Keratinocyte (primary cell): ENCODE data around the gene ETNPPL. TPM values are rescaled to one million over a fixed set of nuclear protein-coding genes. Genes with fewer than 3 reads are reported as not detected.
"Not testable (repeated sequence)": the region's sequence is repeated elsewhere in the genome, so short reads cannot be mapped to it uniquely, and the experiment has no call there.

Source experiments
- DNase-seq: peaks from one replicate; pipeline ENCODE4 v3.0.0-alpha.2; 2011; ENCODE audit warnings: low read depth, missing footprints, low spot score
- FAIRE-seq: peaks from 2 replicates; lab custom pipeline; 2011; peaks lifted over from hg19 to GRCh38; lab: Jason Lieb, UNC
- H2AFZ ChIP-seq: 2 replicates; pipeline ENCODE4 v1.6.0; 2012; ENCODE audit warnings: low read length, control low read depth, inconsistent platforms; ENCODE audit not compliant: control insufficient read depth
- H3K27ac ChIP-seq: 2 replicates; pipeline ENCODE4 v1.5.1; 2011; ENCODE audit warnings: low read length; ENCODE audit not compliant: control insufficient read depth, insufficient read depth
- H3K27me3 ChIP-seq: 3 replicates; pipeline ENCODE4 v1.6.0; 2011; ENCODE audit warnings: low read length; ENCODE audit not compliant: control insufficient read depth, insufficient read depth; ENCODE audit errors: extremely low read depth
- H3K36me3 ChIP-seq, 2 experiments: 2 replicates in 1 of 2; 3 replicates in 1 of 2; pipeline ENCODE4 v1.5.1; 2011; ENCODE audit warnings: low read length in 2 of 2, mild to moderate bottlenecking in 1 of 2; ENCODE audit not compliant: control insufficient read depth in 2 of 2, insufficient read depth in 2 of 2; ENCODE audit errors: extremely low read depth in 1 of 2
- H3K4me1 ChIP-seq: 3 replicates; pipeline ENCODE4 v1.5.1; 2011; ENCODE audit warnings: low read length; ENCODE audit not compliant: control insufficient read depth, insufficient read depth; ENCODE audit errors: extremely low read depth
- H3K4me2 ChIP-seq: 3 replicates; pipeline ENCODE4 v1.6.0; 2011; ENCODE audit warnings: low read depth, low read length; ENCODE audit not compliant: control insufficient read depth, insufficient read depth; ENCODE audit errors: extremely low read depth
- H3K4me3 ChIP-seq, 3 experiments: fragments of 200-600 bp in 1 of 3; sonication (generic) in 1 of 3; 2 replicates in 2 of 3; 3 replicates in 1 of 3; pipeline ENCODE4 v1.5.1; 2011 to 2016; ENCODE audit warnings: low read length in 3 of 3, mild to moderate bottlenecking in 3 of 3, control low read depth in 2 of 3, inconsistent platforms in 1 of 3, low read depth in 1 of 3, mixed read lengths in 1 of 3, mixed run types in 1 of 3, moderate library complexity in 1 of 3; ENCODE audit not compliant: control insufficient read depth in 2 of 3, insufficient read depth in 2 of 3; ENCODE audit errors: extremely low read depth in 1 of 3
- H3K79me2 ChIP-seq: 2 replicates; pipeline ENCODE4 v1.6.0; 2012; ENCODE audit warnings: low read length; ENCODE audit not compliant: control insufficient read depth, insufficient read depth
- H3K9ac ChIP-seq: 3 replicates; pipeline ENCODE4 v1.6.0; 2011; ENCODE audit warnings: low read length; ENCODE audit not compliant: control insufficient read depth, insufficient read depth; ENCODE audit errors: extremely low read depth
- H3K9me1 ChIP-seq: 3 replicates; pipeline ENCODE4 v1.6.0; 2011; ENCODE audit warnings: low read length; ENCODE audit not compliant: control insufficient read depth, insufficient read depth; ENCODE audit errors: extremely low read depth
- H3K9me3 ChIP-seq: 2 replicates; pipeline ENCODE4 v1.5.1; 2012; ENCODE audit warnings: low read depth, low read length; ENCODE audit not compliant: control insufficient read depth
- H4K20me1 ChIP-seq: 3 replicates; pipeline ENCODE4 v1.6.0; 2011; ENCODE audit warnings: low read length; ENCODE audit not compliant: control insufficient read depth, insufficient read depth; ENCODE audit errors: extremely low read depth
- EZH2 ChIP-seq: IDR thresholded peaks from one replicate; pipeline ENCODE4 v1.6.1; 2012; ENCODE audit warnings: inconsistent platforms, mild to moderate bottlenecking, low read length, moderate library complexity
- dilution Hi-C: fragments of 300-500 bp; cut with MboI; formaldehyde crosslinking; loops from one replicate; pipeline ENCODE4 v1.7.0; 2020; ENCODE audit warnings: low sequenced_read_pairs; ENCODE audit not compliant: extremely low pct_ligation_motif_present
- polyA plus RNA-seq, 5 experiments: library from polyadenylated mRNA; depleted of rRNA in 3 of 5; stranded (reverse) in 3 of 5; stranded (forward) in 1 of 5; unstranded in 1 of 5; fragments of >200 nt; gene quantifications; 1 replicate in 1 of 5; 2 replicates in 3 of 5; 3 replicates in 1 of 5; pipeline versions ENCODE4 v1.2.1 to v1.2.3, GENCODE V29; 2011 to 2012; ENCODE audit warnings: missing spikeins in 2 of 5, low read depth in 1 of 5, low replicate concordance in 1 of 5
- TF ChIP-seq, protein P1 (sequence below), 3 experiments: IDR thresholded peaks in 1 of 3; conservative IDR thresholded peaks in 1 of 3; optimal IDR thresholded peaks in 1 of 3; 2 replicates in 2 of 3; 3 replicates in 1 of 3; pipeline versions ENCODE3 to v1.5.1; 2011; ENCODE audit warnings: low read length in 3 of 3, mild to moderate bottlenecking in 3 of 3, moderate library complexity in 2 of 3, control low read depth in 1 of 3, inconsistent platforms in 1 of 3; ENCODE audit not compliant: insufficient read depth in 2 of 3; ENCODE audit errors: extremely low read depth in 1 of 3

The ETNPPL gene
- polyA plus RNA-seq, 1 donor (not counting 4 experiments of a cell fraction or from before 2014, with no cell fraction given): not detected

DNA sequence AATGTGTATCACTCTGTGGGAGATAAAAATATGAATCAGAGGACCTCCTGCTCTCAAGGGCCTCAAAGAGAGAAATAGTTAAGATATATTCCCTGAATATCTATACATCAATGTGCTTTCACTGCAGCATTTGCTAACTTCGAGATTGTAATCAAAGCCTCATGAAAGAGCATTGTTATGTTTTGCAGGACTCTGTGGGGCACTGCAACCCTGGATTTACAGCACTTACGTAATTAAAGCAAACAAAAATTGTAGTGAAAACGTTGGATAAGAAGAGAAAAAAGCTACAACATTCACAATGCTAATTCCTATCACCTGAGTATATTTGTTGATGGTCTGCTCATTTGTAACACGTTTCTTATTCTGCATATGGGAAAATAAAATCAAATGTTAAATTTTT lies 48.0 kb downstream of the ETNPPL start:
- H3K27me3 ChIP-seq: no peaks in the 10 kb centered on the region
- H3K4me2 ChIP-seq: no peak overlapping the region
- no peaks in the 10 kb centered on the region for H3K4me1 ChIP-seq
- TF ChIP-seq EZH2: no peak
- TF ChIP-seq, protein P1, sequence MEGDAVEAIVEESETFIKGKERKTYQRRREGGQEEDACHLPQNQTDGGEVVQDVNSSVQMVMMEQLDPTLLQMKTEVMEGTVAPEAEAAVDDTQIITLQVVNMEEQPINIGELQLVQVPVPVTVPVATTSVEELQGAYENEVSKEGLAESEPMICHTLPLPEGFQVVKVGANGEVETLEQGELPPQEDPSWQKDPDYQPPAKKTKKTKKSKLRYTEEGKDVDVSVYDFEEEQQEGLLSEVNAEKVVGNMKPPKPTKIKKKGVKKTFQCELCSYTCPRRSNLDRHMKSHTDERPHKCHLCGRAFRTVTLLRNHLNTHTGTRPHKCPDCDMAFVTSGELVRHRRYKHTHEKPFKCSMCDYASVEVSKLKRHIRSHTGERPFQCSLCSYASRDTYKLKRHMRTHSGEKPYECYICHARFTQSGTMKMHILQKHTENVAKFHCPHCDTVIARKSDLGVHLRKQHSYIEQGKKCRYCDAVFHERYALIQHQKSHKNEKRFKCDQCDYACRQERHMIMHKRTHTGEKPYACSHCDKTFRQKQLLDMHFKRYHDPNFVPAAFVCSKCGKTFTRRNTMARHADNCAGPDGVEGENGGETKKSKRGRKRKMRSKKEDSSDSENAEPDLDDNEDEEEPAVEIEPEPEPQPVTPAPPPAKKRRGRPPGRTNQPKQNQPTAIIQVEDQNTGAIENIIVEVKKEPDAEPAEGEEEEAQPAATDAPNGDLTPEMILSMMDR (optimal IDR thresholded peaks at IDR 0.05 in 1 of 3, IDR thresholded peaks at IDR 0.05 in 1 of 3, conservative IDR thresholded peaks at IDR 0.05 in 1 of 3; ENCODE audit: extremely low read depth in 1 of 3, insufficient read depth in 2 of 3, low read length in 3 of 3): no peak
- no peak overlapping the region for H3K27ac ChIP-seq
- no peak for DNase-seq
- no peaks in the 10 kb centered on the region for H3K9me1 ChIP-seq
- no peaks in the 10 kb centered on the region for H4K20me1 ChIP-seq
- H3K4me3 ChIP-seq: no peak overlapping the region
- no peaks in the 10 kb centered on the region for H3K79me2 ChIP-seq
- H3K9ac ChIP-seq: no peak overlapping the region
- H3K36me3 ChIP-seq: no peaks in the 10 kb centered on the region
- H2AFZ ChIP-seq: no peak overlapping the region
- FAIRE-seq: no peak
- H3K9me3 ChIP-seq: no peaks in the 10 kb centered on the region
- dilution Hi-C loops: no loop called here

DNA sequence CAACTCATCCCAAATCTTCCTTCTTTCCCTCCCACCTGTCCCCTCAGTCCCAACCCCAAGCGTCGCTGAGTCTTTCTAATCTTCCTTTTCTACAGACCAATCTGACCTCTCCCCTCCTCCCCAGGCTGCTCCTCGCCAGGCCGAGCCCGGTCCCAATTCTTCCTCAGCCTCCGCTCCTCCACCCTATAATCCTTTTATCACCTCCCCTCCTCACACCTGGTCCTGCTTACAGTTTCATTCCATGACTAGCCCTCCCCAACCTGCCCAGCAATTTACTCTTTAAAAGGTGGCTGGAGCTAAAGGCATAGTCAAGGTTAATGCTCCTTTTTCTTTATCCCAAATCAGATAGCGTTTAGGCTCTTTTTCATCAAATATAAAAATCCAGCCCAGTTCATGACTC lies 52.3 kb downstream of the ETNPPL start:
- H3K9me1 ChIP-seq, H3K79me2 ChIP-seq, H3K4me3 ChIP-seq, H3K36me3 ChIP-seq, H3K9me3 ChIP-seq, H3K27ac ChIP-seq, DNase-seq, H3K4me1 ChIP-seq, H2AFZ ChIP-seq, H3K4me2 ChIP-seq, FAIRE-seq, H4K20me1 ChIP-seq, dilution Hi-C loops, H3K27me3 ChIP-seq, H3K9ac ChIP-seq: not testable (repeated sequence)

DNA sequence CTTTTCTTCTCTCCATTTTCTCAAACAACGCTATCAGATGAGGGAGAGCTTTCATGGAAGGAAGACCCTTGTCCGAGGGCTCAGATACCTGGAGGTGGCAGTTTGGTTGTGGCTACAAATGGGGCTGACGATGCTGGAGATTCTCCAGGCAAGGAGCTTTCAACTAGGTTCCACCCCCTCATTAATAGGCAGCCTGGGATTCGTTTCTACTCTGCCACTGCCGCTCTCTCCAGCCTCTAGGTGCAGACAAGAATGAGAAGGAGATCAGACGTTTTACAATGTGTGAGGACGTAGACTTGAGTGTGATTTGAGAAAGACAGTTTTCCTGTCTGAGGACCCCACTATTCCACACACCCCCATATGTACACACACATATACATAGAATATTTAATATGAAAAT lies 53.1 kb downstream of the ETNPPL start:
- Histone ChIP-seq H3K79me2 (no peaks in the 10 kb centered on the region), H3K36me3 (no peaks in the 10 kb centered on the region), H3K4me1 (no peaks in the 10 kb centered on the region), H3K9ac (no peak overlapping the region), H3K4me2 (no peak overlapping the region), H3K27me3 (no peaks in the 10 kb centered on the region), H3K4me3 (no peak overlapping the region), H3K9me3 (no peaks in the 10 kb centered on the region), H3K27ac (no peak overlapping the region), H4K20me1 (no peaks in the 10 kb centered on the region), H2AFZ (no peak overlapping the region), H3K9me1 (no peaks in the 10 kb centered on the region)
- DNase-seq (no peak), FAIRE-seq (no peak)
- dilution Hi-C loops: no loop called here
- TF ChIP-seq, protein P1 (optimal IDR thresholded peaks at IDR 0.05 in 1 of 3, IDR thresholded peaks at IDR 0.05 in 1 of 3, conservative IDR thresholded peaks at IDR 0.05 in 1 of 3; ENCODE audit: extremely low read depth in 1 of 3, insufficient read depth in 2 of 3, low read length in 3 of 3): no peak
- no peak for TF ChIP-seq EZH2
